Neural crest cell (in vitro differentiated cells): ENCODE results near the gene TEX54. TPM values are rescaled to one million over a fixed set of nuclear protein-coding genes. Genes with fewer than 3 reads are reported as not detected.

Experiments used
- DNase-seq: peaks from one replicate; pipeline ENCODE4 v3.0.0; 2021; ENCODE audit warnings: low read depth, mixed read lengths, low spot score
- H3K27ac Mint-ChIP-seq: one replicate; pipeline ENCODE4 v1.8.0; 2021; ENCODE audit warnings: mild to moderate bottlenecking, mixed read lengths; ENCODE audit not compliant: unreplicated experiment
- H3K27me3 Mint-ChIP-seq: 2 replicates; pipeline ENCODE4 v1.8.0; 2021; ENCODE audit warnings: low read depth, mild to moderate bottlenecking, mixed read lengths
- H3K36me3 Mint-ChIP-seq: 2 replicates; pipeline ENCODE4 v1.8.0; 2021; ENCODE audit warnings: low read depth, mild to moderate bottlenecking, mixed read lengths
- H3K4me1 Mint-ChIP-seq: 2 replicates; pipeline ENCODE4 v1.8.0; 2021; ENCODE audit warnings: mixed read lengths
- H3K4me3 Mint-ChIP-seq: one replicate; pipeline ENCODE4 v1.8.0; 2021; ENCODE audit warnings: mild to moderate bottlenecking, mixed read lengths
- H3K9me3 Mint-ChIP-seq: 2 replicates; pipeline ENCODE4 v1.8.0; 2021; ENCODE audit warnings: mixed read lengths
- microRNA-seq: library from miRNA; unstranded; fragments of <30 nt; microRNA quantifications from one replicate; pipeline ENCODE4, GENCODE V29; 2020
- total RNA-seq: library from RNA; stranded (reverse); gene quantifications from 2 replicates; pipeline ENCODE4 v1.2.1, GENCODE V29; 2021
- TF ChIP-seq, protein P1 (sequence below): fragments of 200-600 bp; sonication (generic); conservative IDR thresholded peaks from 2 replicates; pipeline ENCODE4 v1.5.0; 2021; ENCODE audit warnings: antibody characterized with exemption, mild to moderate bottlenecking

TEX54 gene
- total RNA-seq, 1 donor from 2014 or later = not detected

DNA sequence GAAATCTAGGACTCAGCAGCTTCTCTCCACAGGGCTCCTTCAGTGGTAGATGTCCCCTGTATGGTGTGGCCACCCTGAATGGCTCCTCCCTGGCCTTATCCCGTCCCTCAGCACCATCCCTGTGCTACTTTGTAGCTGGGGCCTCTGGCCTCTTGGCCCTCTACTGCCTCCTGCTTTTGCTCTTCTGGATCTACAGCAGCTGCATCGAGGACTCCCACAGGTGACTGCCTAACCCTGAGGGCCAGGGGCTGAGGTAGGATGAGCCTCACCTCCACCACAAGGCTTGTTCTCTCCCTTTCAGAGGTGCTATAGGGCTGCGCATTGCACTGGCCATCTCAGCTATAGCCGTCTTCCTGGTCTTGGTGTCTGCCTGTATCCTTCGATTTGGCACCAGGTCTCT is 43.6 kb downstream of the TEX54 start:
- TF ChIP-seq, protein P1, sequence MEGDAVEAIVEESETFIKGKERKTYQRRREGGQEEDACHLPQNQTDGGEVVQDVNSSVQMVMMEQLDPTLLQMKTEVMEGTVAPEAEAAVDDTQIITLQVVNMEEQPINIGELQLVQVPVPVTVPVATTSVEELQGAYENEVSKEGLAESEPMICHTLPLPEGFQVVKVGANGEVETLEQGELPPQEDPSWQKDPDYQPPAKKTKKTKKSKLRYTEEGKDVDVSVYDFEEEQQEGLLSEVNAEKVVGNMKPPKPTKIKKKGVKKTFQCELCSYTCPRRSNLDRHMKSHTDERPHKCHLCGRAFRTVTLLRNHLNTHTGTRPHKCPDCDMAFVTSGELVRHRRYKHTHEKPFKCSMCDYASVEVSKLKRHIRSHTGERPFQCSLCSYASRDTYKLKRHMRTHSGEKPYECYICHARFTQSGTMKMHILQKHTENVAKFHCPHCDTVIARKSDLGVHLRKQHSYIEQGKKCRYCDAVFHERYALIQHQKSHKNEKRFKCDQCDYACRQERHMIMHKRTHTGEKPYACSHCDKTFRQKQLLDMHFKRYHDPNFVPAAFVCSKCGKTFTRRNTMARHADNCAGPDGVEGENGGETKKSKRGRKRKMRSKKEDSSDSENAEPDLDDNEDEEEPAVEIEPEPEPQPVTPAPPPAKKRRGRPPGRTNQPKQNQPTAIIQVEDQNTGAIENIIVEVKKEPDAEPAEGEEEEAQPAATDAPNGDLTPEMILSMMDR = no peak
- Mint-ChIP-seq H3K4me3 (peak overlapping the region; percentile 97), H3K4me1 (peaks cover 52% of the 10 kb centered on the region), H3K9me3 (no peaks in the 10 kb centered on the region), H3K27ac (no peak overlapping the region), H3K36me3 (peaks cover 6% of the 10 kb centered on the region), H3K27me3 (no peaks in the 10 kb centered on the region)
- no peak for DNase-seq

DNA sequence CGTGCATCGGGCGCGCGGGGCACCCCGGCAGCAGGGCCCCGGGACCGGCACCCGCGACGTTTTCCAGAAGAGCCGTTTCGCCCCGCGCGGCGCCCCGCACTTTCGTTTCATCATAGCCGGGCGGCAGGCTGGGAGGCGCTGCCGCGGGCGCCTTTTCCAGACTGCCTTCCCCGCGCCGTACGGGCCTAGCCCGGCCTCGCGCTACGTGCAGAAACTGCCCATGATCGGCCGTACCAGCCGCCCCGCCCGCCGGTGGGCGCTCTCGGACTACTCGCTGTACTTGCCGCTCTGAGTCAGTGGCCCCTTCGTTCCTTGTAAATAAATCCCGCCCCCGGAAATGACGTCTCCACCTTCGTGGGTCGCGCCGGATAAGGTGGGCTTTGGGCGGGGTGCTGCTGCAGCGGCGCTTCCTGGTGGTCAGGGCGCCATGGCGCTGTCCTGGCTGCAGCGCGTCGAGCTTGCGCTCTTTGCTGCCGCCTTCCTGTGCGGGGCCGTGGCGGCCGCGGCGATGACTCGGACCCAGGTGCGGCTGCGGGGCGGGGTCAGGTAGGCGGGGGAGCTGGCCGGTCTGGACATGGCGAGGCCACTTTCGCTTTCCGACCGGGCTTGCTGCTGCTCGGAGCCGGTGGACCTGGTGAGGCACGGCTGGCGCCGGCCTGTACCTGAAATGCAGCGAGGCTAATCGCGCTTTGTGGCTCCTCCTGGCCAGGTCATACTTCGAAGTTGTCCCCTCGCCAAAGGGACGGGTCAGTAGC is 45.5 kb downstream of the TEX54 start, which contains the start of gene TMEM179B:
TMEM179B (plus strand) TSS at position 398 of the 755 bp plus-strand sequence; CDS start at position 428, 30 bp downstream.
- DNase-seq = peak; percentile 94
- no peaks in the 10 kb centered on the region for H3K9me3 Mint-ChIP-seq
- TF ChIP-seq, protein P1 = peak; percentile 23
- no peaks in the 10 kb centered on the region for H3K27me3 Mint-ChIP-seq
- peaks cover 18% of the 10 kb centered on the region for H3K36me3 Mint-ChIP-seq
- H3K4me1 Mint-ChIP-seq = peaks cover 47% of the 10 kb centered on the region
- peak within 1 kb of the TSS; percentile 96 for H3K27ac Mint-ChIP-seq
- H3K4me3 Mint-ChIP-seq = peak within 1 kb of the TSS; percentile 97

DNA sequence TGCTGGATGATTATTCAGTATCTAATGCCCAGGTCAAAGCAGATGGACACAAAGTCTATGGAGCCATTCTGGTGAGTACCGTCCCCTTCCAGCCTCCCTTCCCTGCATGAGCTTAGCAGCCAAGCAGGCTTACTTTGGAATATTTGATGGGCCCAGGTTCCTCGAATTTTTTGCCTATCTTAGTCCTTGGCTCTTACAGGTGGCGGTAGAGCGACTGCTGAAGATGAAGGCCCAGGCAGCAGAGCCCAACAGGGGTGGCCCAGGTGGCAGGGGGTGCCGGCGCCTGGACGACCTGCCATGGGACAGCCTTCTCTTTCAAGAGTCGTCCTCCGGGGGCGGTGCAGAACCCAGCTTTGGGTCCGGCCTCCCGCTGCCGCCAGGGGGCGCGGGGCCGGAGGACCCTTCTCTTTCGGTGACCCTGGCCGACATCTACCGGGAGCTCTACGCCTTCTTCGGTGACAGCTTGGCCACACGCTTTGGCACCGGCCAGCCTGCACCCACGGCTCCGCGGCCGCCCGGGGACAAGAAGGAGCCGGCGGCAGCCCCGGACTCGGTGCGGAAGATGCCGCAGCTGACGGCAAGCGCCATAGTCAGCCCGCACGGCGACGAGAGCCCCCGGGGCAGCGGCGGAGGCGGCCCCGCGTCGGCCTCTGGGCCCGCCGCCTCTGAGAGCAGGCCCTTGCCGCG is 46.2 kb downstream of the TEX54 start:
- TF ChIP-seq, protein P1 = peak; percentile 90
- Mint-ChIP-seq H3K4me1 (peaks cover 44% of the 10 kb centered on the region), H3K27ac (no peak overlapping the region), H3K9me3 (no peaks in the 10 kb centered on the region), H3K4me3 (peak overlapping the region; percentile 81), H3K27me3 (no peaks in the 10 kb centered on the region), H3K36me3 (peaks cover 15% of the 10 kb centered on the region)
- peak; percentile 91 for DNase-seq

DNA sequence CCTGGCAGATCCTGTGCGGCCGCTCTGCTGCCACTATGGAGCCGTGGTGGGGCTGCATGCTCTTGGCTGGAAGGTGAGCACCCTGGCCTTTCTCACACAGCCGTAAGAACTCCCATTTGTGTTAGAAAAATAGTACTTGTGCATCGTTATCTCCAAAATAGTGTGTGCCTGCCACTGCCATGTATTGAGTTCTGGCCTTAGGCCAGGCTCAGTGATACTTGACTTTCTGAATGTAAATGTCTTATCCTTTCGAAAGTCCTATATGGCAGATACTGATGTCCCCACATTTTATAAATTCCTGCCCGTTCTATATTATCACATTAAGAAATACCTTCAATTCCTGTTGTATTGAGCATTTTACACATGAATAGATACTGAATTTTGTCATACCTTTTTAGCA is 49.9 kb downstream of the TEX54 start:
- H3K9me3 Mint-ChIP-seq = no peaks in the 10 kb centered on the region
- H3K27ac Mint-ChIP-seq = no peak overlapping the region
- DNase-seq = no peak
- TF ChIP-seq, protein P1 = no peak
- H3K27me3 Mint-ChIP-seq = no peaks in the 10 kb centered on the region
- H3K4me3 Mint-ChIP-seq = peak overlapping the region; percentile 55
- H3K36me3 Mint-ChIP-seq = peaks cover 20% of the 10 kb centered on the region
- peaks cover 16% of the 10 kb centered on the region for H3K4me1 Mint-ChIP-seq

Small RNA genes lying within 50 kb of the gene (microRNA-seq; reads per million reads assigned to microRNA genes)
- gene MIR6514 = 7.1 reads per million, percentile 8 among the genes with 10 or more reads in this experiment
- gene MIR6748 = not detected

Other genes starting within 250 kb of the TEX54 start
- 18.0 and 20.7 TPM in 2 replicates for gene TUT1, start 241.3 kb downstream of the TEX54 start, total RNA-seq
- gene MTA2, start 231.0 kb downstream of the TEX54 start, total RNA-seq = 195 and 203 TPM in 2 replicates
- 37.4 and 40.0 TPM in 2 replicates for gene EML3, start 220.1 kb downstream of the TEX54 start, total RNA-seq
- 0.23 and 0.75 TPM in 2 replicates for gene ROM1, start 219.6 kb downstream of the TEX54 start, total RNA-seq
- gene B3GAT3, start 210.9 kb downstream of the TEX54 start, total RNA-seq = 57.4 and 58.3 TPM in 2 replicates
- gene GANAB, start 186.2 kb downstream of the TEX54 start, total RNA-seq = 346 and 366 TPM in 2 replicates
- gene INTS5, start 179.5 kb downstream of the TEX54 start, total RNA-seq = 24.5 and 25.9 TPM in 2 replicates
- gene C11orf98, start 167.6 kb downstream of the TEX54 start, total RNA-seq = 97.4 and 115 TPM in 2 replicates
- 57.0 and 60.0 TPM in 2 replicates for gene CSKMT, start 167.5 kb downstream of the TEX54 start, total RNA-seq
- 15.0 and 15.6 TPM in 2 replicates for gene UQCC3, start 161.2 kb downstream of the TEX54 start, total RNA-seq
- 7.0 and 7.8 TPM in 2 replicates for gene LBHD1, start 160.6 kb downstream of the TEX54 start, total RNA-seq
- gene UBXN1, start 153.8 kb downstream of the TEX54 start, total RNA-seq = 103 and 113 TPM in 2 replicates
- 1.6 and 1.8 TPM in 2 replicates for gene LRRN4CL, start 143.3 kb downstream of the TEX54 start, total RNA-seq
- 106 and 111 TPM in 2 replicates for gene BSCL2, start 125.4 kb downstream of the TEX54 start, total RNA-seq
- gene GNG3, start 125.2 kb downstream of the TEX54 start, total RNA-seq = 11.3 and 12.9 TPM in 2 replicates
- gene HNRNPUL2, start 105.4 kb downstream of the TEX54 start, total RNA-seq = 79.6 and 80.7 TPM in 2 replicates
- gene TTC9C, start 104.4 kb downstream of the TEX54 start, total RNA-seq = 44.7 and 49.2 TPM in 2 replicates
- gene ZBTB3, start 78.7 kb downstream of the TEX54 start, total RNA-seq = 11.5 and 16.1 TPM in 2 replicates
- 161 and 175 TPM in 2 replicates for gene POLR2G, start 71.3 kb downstream of the TEX54 start, total RNA-seq
- 50.5 and 52.0 TPM in 2 replicates for gene TAF6L, start 61.4 kb downstream of the TEX54 start, total RNA-seq
- 20.0 and 21.4 TPM in 2 replicates for gene TMEM179B, start 45.4 kb downstream of the TEX54 start, total RNA-seq
- gene TMEM223, start 40.8 kb downstream of the TEX54 start, total RNA-seq = 20.4 and 23.4 TPM in 2 replicates
- gene NXF1, start 27.4 kb downstream of the TEX54 start, total RNA-seq = 86.6 and 88.1 TPM in 2 replicates
- gene STX5, start 790 bp downstream of the TEX54 start, total RNA-seq = 24.1 and 27.2 TPM in 2 replicates
- 62.1 and 69.2 TPM in 2 replicates for gene WDR74, start 6.7 kb upstream of the TEX54 start, total RNA-seq
- gene SLC3A2, start 48.1 kb upstream of the TEX54 start, total RNA-seq = 181 and 185 TPM in 2 replicates
- not detected in 2 replicates for gene CHRM1, start 88.5 kb upstream of the TEX54 start, total RNA-seq
- not detected in 2 replicates for gene SLC22A6, start 152.1 kb upstream of the TEX54 start, total RNA-seq
- not detected in 2 replicates for gene SLC22A8, start 183.0 kb upstream of the TEX54 start, total RNA-seq